ENCODE measurements around the gene EPN2. TPM values are rescaled to one million over a fixed set of nuclear protein-coding genes. Genes with fewer than 3 reads are reported as not detected.
"Not testable (repeated sequence)": the region's sequence is repeated elsewhere in the genome, so short reads cannot be mapped to it uniquely, and the experiment has no call there.

The EPN2 gene
- total RNA-seq (ENCODE audit: low replicate concordance), result 53.9 and 56.7 TPM in 2 replicates
- long read RNA-seq, full-length matches to known transcripts, result 8 of 16 reads
- long read RNA-seq, partial matches to known transcripts, result 4 of 16 reads
- long read RNA-seq, other reads (novel, unspliced or antisense), result 4 of 16 reads

GRCh38 chr17:19237139-19237388, at the start of gene EPN2:
Gene EPN2, plus strand, starts transcription at chr17:19237366. Its CDS starts 45,754 bp downstream, at chr17:19283120.
- peak within 1 kb of the TSS; percentile 93 for H3K4me3 Mint-ChIP-seq
- H3K4me1 Mint-ChIP-seq (ENCODE audit: unreplicated experiment), result peaks cover 13% of the 10 kb centered on the region
- DNase-seq (ENCODE audit: extremely low spot score, unreplicated experiment), result peak; percentile 87
- H3K27ac Mint-ChIP-seq, result peak within 1 kb of the TSS; percentile 83
- not testable (repeated sequence) for H3K9me3 Mint-ChIP-seq, H3K27me3 Mint-ChIP-seq, H3K36me3 Mint-ChIP-seq

- not testable (repeated sequence) for DNase-seq (ENCODE audit: extremely low spot score, unreplicated experiment); H3K27ac Mint-ChIP-seq; H3K9me3 Mint-ChIP-seq; H3K4me1 Mint-ChIP-seq (ENCODE audit: unreplicated experiment); H3K36me3 Mint-ChIP-seq; H3K4me3 Mint-ChIP-seq; H3K27me3 Mint-ChIP-seq
These were observed 49.0 kb upstream of the EPN2 start for GRCh38 chr17:19187883-19188869.

GRCh38 chr17:19188870-19189708, 48.1 kb upstream of the EPN2 start:
- H3K27me3 Mint-ChIP-seq; H3K9me3 Mint-ChIP-seq; H3K36me3 Mint-ChIP-seq; H3K4me1 Mint-ChIP-seq (ENCODE audit: unreplicated experiment); DNase-seq (ENCODE audit: extremely low spot score, unreplicated experiment); H3K27ac Mint-ChIP-seq; H3K4me3 Mint-ChIP-seq: not testable (repeated sequence)

GRCh38 chr17:19189781-19190405, 47.3 kb upstream of the EPN2 start:
- not testable (repeated sequence) for H3K27me3 Mint-ChIP-seq; H3K27ac Mint-ChIP-seq; H3K4me1 Mint-ChIP-seq (ENCODE audit: unreplicated experiment); DNase-seq (ENCODE audit: extremely low spot score, unreplicated experiment); H3K36me3 Mint-ChIP-seq; H3K9me3 Mint-ChIP-seq; H3K4me3 Mint-ChIP-seq

GRCh38 chr17:19196382-19197204, 40.6 kb upstream of the EPN2 start:
- not testable (repeated sequence) for H3K27ac Mint-ChIP-seq; H3K36me3 Mint-ChIP-seq; H3K4me3 Mint-ChIP-seq; H3K4me1 Mint-ChIP-seq (ENCODE audit: unreplicated experiment); H3K27me3 Mint-ChIP-seq; H3K9me3 Mint-ChIP-seq
- DNase-seq (ENCODE audit: extremely low spot score, unreplicated experiment), result peak; percentile 31

- H3K27me3 Mint-ChIP-seq; H3K36me3 Mint-ChIP-seq; H3K9me3 Mint-ChIP-seq; H3K27ac Mint-ChIP-seq; DNase-seq (ENCODE audit: extremely low spot score, unreplicated experiment); H3K4me1 Mint-ChIP-seq (ENCODE audit: unreplicated experiment); H3K4me3 Mint-ChIP-seq: not testable (repeated sequence)
These were observed 34.7 kb upstream of the EPN2 start for GRCh38 chr17:19202448-19202847.

- H3K9me3 Mint-ChIP-seq; H3K4me1 Mint-ChIP-seq (ENCODE audit: unreplicated experiment); H3K27ac Mint-ChIP-seq; H3K27me3 Mint-ChIP-seq; H3K36me3 Mint-ChIP-seq; DNase-seq (ENCODE audit: extremely low spot score, unreplicated experiment); H3K4me3 Mint-ChIP-seq: not testable (repeated sequence)
These were observed 33.7 kb upstream of the EPN2 start for GRCh38 chr17:19203429-19203828.

GRCh38 chr17:19215074-19215860, 21.9 kb upstream of the EPN2 start:
- not testable (repeated sequence) for H3K27ac Mint-ChIP-seq; H3K4me1 Mint-ChIP-seq (ENCODE audit: unreplicated experiment); H3K9me3 Mint-ChIP-seq; H3K27me3 Mint-ChIP-seq; H3K36me3 Mint-ChIP-seq; DNase-seq (ENCODE audit: extremely low spot score, unreplicated experiment); H3K4me3 Mint-ChIP-seq

- H3K27me3 Mint-ChIP-seq; H3K27ac Mint-ChIP-seq; H3K9me3 Mint-ChIP-seq; H3K4me1 Mint-ChIP-seq (ENCODE audit: unreplicated experiment); DNase-seq (ENCODE audit: extremely low spot score, unreplicated experiment); H3K36me3 Mint-ChIP-seq; H3K4me3 Mint-ChIP-seq: not testable (repeated sequence)
These were observed 20.8 kb upstream of the EPN2 start for GRCh38 chr17:19216148-19216926.

- not testable (repeated sequence) for H3K36me3 Mint-ChIP-seq; H3K4me3 Mint-ChIP-seq; H3K27ac Mint-ChIP-seq; H3K9me3 Mint-ChIP-seq; H3K27me3 Mint-ChIP-seq; DNase-seq (ENCODE audit: extremely low spot score, unreplicated experiment); H3K4me1 Mint-ChIP-seq (ENCODE audit: unreplicated experiment)
These were observed 18.3 kb upstream of the EPN2 start for GRCh38 chr17:19218914-19219313.

GRCh38 chr17:19219384-19219783, 17.8 kb upstream of the EPN2 start:
- H3K27ac Mint-ChIP-seq; H3K27me3 Mint-ChIP-seq; H3K36me3 Mint-ChIP-seq; H3K9me3 Mint-ChIP-seq; DNase-seq (ENCODE audit: extremely low spot score, unreplicated experiment); H3K4me1 Mint-ChIP-seq (ENCODE audit: unreplicated experiment); H3K4me3 Mint-ChIP-seq: not testable (repeated sequence)

GRCh38 chr17:19220195-19220594, 17.0 kb upstream of the EPN2 start:
- not testable (repeated sequence) for H3K27ac Mint-ChIP-seq; H3K9me3 Mint-ChIP-seq; DNase-seq (ENCODE audit: extremely low spot score, unreplicated experiment); H3K36me3 Mint-ChIP-seq; H3K4me1 Mint-ChIP-seq (ENCODE audit: unreplicated experiment); H3K4me3 Mint-ChIP-seq; H3K27me3 Mint-ChIP-seq
